IMR-90 (cell line): Measurements from ENCODE around the gene ZNF888. TPM values are rescaled to one million over a fixed set of nuclear protein-coding genes. Genes with fewer than 3 reads are reported as not detected.

Experiments used
- ATAC-seq: fragments of 200-7000 bp; cut with Tn5 transposase; 2 replicates; pipeline ENCODE4 v1.9.1; 2020; ENCODE audit warnings: low read depth, mild to moderate bottlenecking, moderate library complexity
- BruUV-seq: library from RNA; stranded (reverse); fragments of 400-500 nt; replicated peaks from 2 replicates; lab custom pipeline; 2021; lab: Mats Ljungman, UMichigan
- CTCF ChIA-PET: fragments of 300-600 bp; formaldehyde crosslinking; extraction: SDS; loops from one replicate; lab custom pipeline; 2021; ENCODE audit warnings: antibody characterized with exemption; lab: Yijun Ruan, JAX
- POLR2A ChIA-PET: fragments of 300-600 bp; sonication (Branson Sonifier 250); formaldehyde crosslinking; loops from one replicate; lab custom pipeline; 2022; ENCODE audit warnings: antibody characterized with exemption; ENCODE audit not compliant: unreplicated experiment; lab: Charles Lee
- DNase-seq: peaks from one replicate; pipeline ENCODE4 v3.0.0; 2013
- H2AFZ ChIP-seq: replicated peaks from 2 replicates; pipeline ENCODE3; 2013; ENCODE audit warnings: low read length, mild to moderate bottlenecking; ENCODE audit not compliant: poor library complexity
- H2AK5ac ChIP-seq: 2 replicates; pipeline ENCODE4 v1.6.1; 2013; ENCODE audit warnings: low read depth, low read length, inconsistent platforms
- H2AK9ac ChIP-seq: replicated peaks from 2 replicates; pipeline ENCODE3; 2013; ENCODE audit warnings: mild to moderate bottlenecking, low read depth, low read length, moderate library complexity; ENCODE audit not compliant: poor library complexity
- H2BK120ac ChIP-seq: 2 replicates; pipeline ENCODE4 v1.6.1; 2013; ENCODE audit warnings: low read depth, low read length, inconsistent platforms
- H2BK15ac ChIP-seq: 3 replicates; pipeline ENCODE4 v1.6.1; 2013; ENCODE audit warnings: low read depth, low read length, inconsistent platforms
- H2BK20ac ChIP-seq: 2 replicates; pipeline ENCODE4 v1.6.1; 2013; ENCODE audit warnings: low read depth, mild to moderate bottlenecking, inconsistent platforms, low read length, moderate library complexity
- H2BK5ac ChIP-seq: 2 replicates; pipeline ENCODE4 v1.6.1; 2013; ENCODE audit warnings: mild to moderate bottlenecking, low read depth, low read length, inconsistent platforms; ENCODE audit not compliant: poor library complexity, severe bottlenecking
- H3K14ac ChIP-seq: replicated peaks from 2 replicates; pipeline ENCODE4 v1.6.1; 2013; ENCODE audit warnings: low read depth, low read length, inconsistent platforms
- H3K18ac ChIP-seq: 2 replicates; pipeline ENCODE4 v1.6.1; 2013; ENCODE audit warnings: low read depth, low read length, control low read depth
- H3K23ac ChIP-seq: 2 replicates; pipeline ENCODE4 v1.6.1; 2013; ENCODE audit warnings: low read depth, low read length, inconsistent platforms
- H3K27ac ChIP-seq: 2 replicates; pipeline ENCODE4 v1.5.1; 2013; ENCODE audit warnings: mild to moderate bottlenecking, control low read depth, low read length; ENCODE audit not compliant: insufficient read depth
- H3K27me3 ChIP-seq: 2 replicates; pipeline ENCODE4 v1.6.1; 2013; ENCODE audit warnings: low read length; ENCODE audit not compliant: control insufficient read depth, insufficient read depth
- H3K36me3 ChIP-seq: 2 replicates; pipeline ENCODE4 v1.6.1; 2013; ENCODE audit warnings: low read length, mixed read lengths; ENCODE audit not compliant: control insufficient read depth, insufficient read depth
- H3K4ac ChIP-seq: 2 replicates; pipeline ENCODE4 v1.6.1; 2013; ENCODE audit warnings: low read depth, low read length, inconsistent platforms
- H3K4me1 ChIP-seq: 2 replicates; pipeline ENCODE4 v1.6.1; 2013; ENCODE audit warnings: low read length, mixed read lengths; ENCODE audit not compliant: control insufficient read depth, insufficient read depth
- H3K4me2 ChIP-seq: 2 replicates; pipeline ENCODE4 v1.6.1; 2013; ENCODE audit warnings: low read depth, mild to moderate bottlenecking, control low read depth, low read length, moderate library complexity
- H3K4me3 ChIP-seq: 2 replicates; pipeline ENCODE4 v1.5.1; 2013; ENCODE audit warnings: low read depth, mild to moderate bottlenecking, control low read depth, low read length, moderate library complexity; ENCODE audit not compliant: insufficient read depth
- H3K56ac ChIP-seq: 2 replicates; pipeline ENCODE4 v1.6.1; 2013; ENCODE audit warnings: low read length, inconsistent platforms; ENCODE audit not compliant: insufficient read depth; ENCODE audit errors: extremely low read depth
- H3K79me1 ChIP-seq, 2 experiments: 2 replicates each; pipeline ENCODE4 v1.6.1; 2013; ENCODE audit warnings: low read length in 2 of 2, inconsistent platforms in 1 of 2, low read depth in 1 of 2
- H3K9ac ChIP-seq: 2 replicates; pipeline ENCODE4 v1.6.1; 2013; ENCODE audit warnings: low read depth, low read length, control low read depth
- H3K9me1 ChIP-seq: 2 replicates; pipeline ENCODE4 v1.6.1; 2013; ENCODE audit warnings: low read length, inconsistent platforms; ENCODE audit not compliant: insufficient read depth
- H3K9me3 ChIP-seq: 2 replicates; pipeline ENCODE4 v1.6.1; 2013; ENCODE audit warnings: low read length; ENCODE audit not compliant: control insufficient read depth, insufficient read depth
- H4K20me1 ChIP-seq: 2 replicates; pipeline ENCODE4 v1.6.1; 2013; ENCODE audit warnings: low read length, inconsistent platforms; ENCODE audit not compliant: insufficient read depth
- H4K5ac ChIP-seq: 2 replicates; pipeline ENCODE4 v1.6.1; 2013; ENCODE audit warnings: mild to moderate bottlenecking, low read depth, low read length, control low read depth
- H4K8ac ChIP-seq, 2 experiments: 2 replicates each; pipeline ENCODE4 v1.6.1; 2013; ENCODE audit warnings: low read depth in 2 of 2, low read length in 2 of 2, control low read depth in 1 of 2, inconsistent platforms in 1 of 2
- H4K91ac ChIP-seq: 2 replicates; pipeline ENCODE4 v1.6.1; 2013; ENCODE audit warnings: low read depth, low read length, inconsistent platforms; ENCODE audit not compliant: insufficient read depth
- CEBPB ChIP-seq: IDR thresholded peaks from 2 replicates; pipeline ENCODE4 v1.6.1; 2012; ENCODE audit warnings: low read depth, low read length, improper control_type of control experiment
- MXI1 ChIP-seq: IDR thresholded peaks from 2 replicates; pipeline ENCODE4 v1.6.1; 2012; ENCODE audit warnings: low read depth, mild to moderate bottlenecking, low read length, moderate library complexity, borderline replicate concordance
- WGBS, 2 experiments: methylation state at CpG; one replicate each; pipeline versions ENCODE4 v1.1.5 to v1.1.7; 2013; ENCODE audit warnings: missing lambda C conversion rate in 2 of 2; ENCODE audit not compliant: insufficient read length in 1 of 2; ENCODE audit errors: extremely low coverage in 2 of 2; 5-methylcytosine and 5-hydroxymethylcytosine counted together
- dilution Hi-C: fragments of 300-500 bp; cut with HindIII; formaldehyde crosslinking; loops from one replicate; pipeline ENCODE4 v1.14.3; 2018; ENCODE audit warnings: low sequenced_read_pairs; ENCODE audit not compliant: unreplicated experiment
- in situ Hi-C: fragments of 300-500 bp; cut with MboI; formaldehyde crosslinking; loops from 3 replicates; pipeline ENCODE4 v1.14.3; 2019; ENCODE audit warnings: low sequenced_read_pairs, inconsistent platforms, mixed read lengths
- intact Hi-C: fragments of 100-400 bp; cut with micrococcal nuclease; formaldehyde crosslinking; loops from 2 replicates; pipeline ENCODE4 v1.10.0; 2022
- polyA plus RNA-seq, 3 experiments: library from polyadenylated mRNA; depleted of rRNA; stranded (reverse); fragments of >200 nt; gene quantifications; 2 replicates each; pipeline ENCODE4 v1.2.3, GENCODE V29; 2012; ENCODE audit warnings: low replicate concordance in 1 of 3
- total RNA-seq: library from RNA; depleted of rRNA; stranded (reverse); fragments of >200 nt; gene quantifications from 2 replicates; pipeline ENCODE4 v1.2.3, GENCODE V29; 2012

The ZNF888 gene
- total and polyA plus RNA-seq, 2 of the 4 experiments (the other 2 are of a cell fraction) = 0.82 to 6.1 TPM

DNA sequence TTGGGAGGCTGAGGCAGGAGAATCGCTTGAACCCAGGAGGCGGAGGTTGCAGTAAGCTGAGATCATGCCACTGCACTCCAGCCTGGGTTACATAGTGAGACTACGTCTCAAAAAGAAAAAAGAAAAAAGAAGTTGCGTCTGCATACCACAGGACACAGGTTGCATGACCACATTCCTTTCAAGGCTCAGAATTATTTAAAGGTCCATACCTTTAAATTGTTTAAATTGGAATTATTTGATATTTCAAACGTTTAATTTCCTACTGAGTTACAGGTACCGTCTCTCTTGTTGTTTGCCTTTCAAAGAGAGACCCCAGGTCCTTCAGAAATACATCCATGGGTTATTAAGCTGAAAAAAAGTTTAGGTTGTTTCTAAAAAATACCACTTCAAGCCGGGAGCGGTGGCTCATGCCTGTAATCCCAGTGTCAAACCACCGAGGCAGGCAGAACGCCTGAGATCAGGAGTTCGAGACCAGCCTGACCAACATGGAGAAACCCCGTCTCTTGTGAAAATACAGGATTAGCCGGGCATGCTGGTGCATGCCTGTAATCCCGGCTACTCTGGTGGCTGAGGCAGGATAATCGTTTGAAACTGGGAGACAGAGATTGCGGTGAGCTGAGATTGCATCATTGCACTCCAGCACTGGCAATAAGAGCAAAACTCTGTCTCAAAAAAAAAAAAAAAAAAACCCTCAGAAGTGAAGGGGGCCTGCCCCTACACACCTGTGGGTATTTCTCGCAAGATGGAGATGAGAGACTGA, 20.8 kb upstream of the ZNF888 start:
- Histone ChIP-seq H4K5ac (no peak overlapping the region), H4K8ac (no peak overlapping the region), H2BK120ac (no peak overlapping the region), H3K56ac (no peak overlapping the region), H3K9ac (no peak overlapping the region), H4K20me1 (no peaks in the 10 kb centered on the region), H4K91ac (no peak overlapping the region), H3K4me3 (no peak overlapping the region), H3K18ac (no peak overlapping the region), H2AK9ac (no peak overlapping the region), H3K9me1 (no peaks in the 10 kb centered on the region), H3K14ac (no peak overlapping the region), H3K27ac (no peak overlapping the region), H3K4me2 (no peak overlapping the region), H3K23ac (no peak overlapping the region), H3K4ac (no peak overlapping the region), H2BK15ac (no peak overlapping the region), H3K9me3 (peaks cover 21% of the 10 kb centered on the region), H3K79me1 (no peaks in the 10 kb centered on the region; a peak in 1 of 4 replicates), H2AFZ (no peak overlapping the region), H3K36me3 (peaks cover 3% of the 10 kb centered on the region), H3K4me1 (no peaks in the 10 kb centered on the region), H2BK5ac (no peak overlapping the region), H2AK5ac (no peak overlapping the region), H2BK20ac (no peak overlapping the region), H3K27me3 (no peaks in the 10 kb centered on the region)
- dilution Hi-C loops = no loop called here
- intact Hi-C loops = loop anchor here (2.0 kb wide), 1 partner anchor 85 kb away; no protein-coding TSS in a partner anchor
- DNase-seq = no peak
- 94% methylated on average over 9 of the region's 17 CpGs; no CpG with 5 or more reads in 1 of the 2 experiments for WGBS, 2 experiments
- CTCF ChIA-PET = no interaction called here
- in situ Hi-C loops = no loop called here
- POLR2A ChIA-PET = no interaction called here
- no TSS peak for BruUV-seq
- no peak for ATAC-seq
- TF ChIP-seq MXI1 (no peak), CEBPB (no peak)
